ENCODE results near the gene XRCC3. TPM values are rescaled to one million over a fixed set of nuclear protein-coding genes. Genes with fewer than 3 reads are reported as not detected.

Gene XRCC3
- total RNA-seq, 6 donors from 2014 or later = 2.4 to 16.8 (median 5.8) TPM

GRCh38 chr14:103705504-103706284 lies 9.6 kb downstream of the XRCC3 start:
- peak overlapping the region; percentile 61 to 79 (median 77) for H3K27ac ChIP-seq
- peak overlapping the region in 3 of 4 donors; percentile 1 to 26 (median 14) for H3K4me3 ChIP-seq
- peaks cover 11 to 72% (median 38%) of the 10 kb centered on the region in 4 donors for H3K36me3 ChIP-seq
- no peaks in the 10 kb centered on the region for H3K27me3 ChIP-seq
- H3K9me3 ChIP-seq = no peaks in the 10 kb centered on the region
- WGBS, 2 donors = 61 to 67% methylated on average over 12 to 27 of the region's 28 CpGs
- no peak for TF ChIP-seq CTCF (IDR thresholded peaks at IDR 0.05)
- no peak for TF ChIP-seq POLR2AphosphoS5 (IDR thresholded peaks at IDR 0.05)
- no peak for TF ChIP-seq POLR2A (IDR thresholded peaks at IDR 0.05)
- no peak for TF ChIP-seq EP300 (IDR thresholded peaks at IDR 0.05)
- ATAC-seq (ENCODE audit: low FRiP score in 2 of 2) = peak in 1 of 2 donors; percentile 42
- H3K4me1 ChIP-seq = peaks cover 14 to 39% (median 21%) of the 10 kb centered on the region in 4 donors
- no peak for DNase-seq

DNA sequence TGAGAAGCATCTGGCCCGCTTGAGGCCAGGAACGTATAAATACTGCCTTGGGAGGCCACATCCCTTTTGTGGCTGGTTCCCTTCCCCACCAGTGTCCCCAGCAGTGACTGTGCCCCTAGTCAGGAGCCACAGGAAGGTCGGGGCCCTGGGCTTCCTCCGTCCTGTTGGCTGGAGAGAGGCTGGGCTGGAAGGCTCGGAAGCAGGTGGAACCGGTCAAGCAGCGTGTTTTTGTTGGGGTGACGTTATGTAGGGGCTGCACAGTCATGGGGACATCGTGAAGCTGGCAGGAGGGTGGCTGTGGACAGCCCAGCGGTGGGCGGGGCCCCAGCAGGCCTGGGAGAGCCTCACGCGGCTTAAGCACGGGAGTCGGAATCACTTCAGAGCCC lies 10.1 kb downstream of the XRCC3 start:
- H3K36me3 ChIP-seq = peaks cover 11 to 78% (median 41%) of the 10 kb centered on the region in 4 donors

DNA sequence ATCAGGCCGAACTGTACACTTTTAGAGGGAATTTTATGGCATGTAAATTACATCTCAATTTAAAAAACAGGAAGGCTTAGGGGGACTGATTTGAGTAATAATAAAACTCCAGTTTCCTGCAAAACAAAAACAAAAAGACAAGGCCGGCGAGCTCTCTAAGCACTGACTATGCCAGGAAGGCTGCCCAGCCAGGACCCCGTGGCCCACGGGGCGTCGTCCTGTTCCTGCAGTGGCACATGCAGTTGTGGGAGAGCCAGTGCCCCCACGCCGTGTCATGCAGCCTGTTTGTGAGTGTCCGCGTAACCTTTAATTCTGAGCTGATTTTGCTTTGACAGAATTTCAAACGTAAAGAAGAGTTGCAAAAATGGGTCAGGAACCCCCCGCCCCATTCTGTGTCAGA lies 10.5 kb downstream of the XRCC3 start:
- Histone ChIP-seq H3K36me3 (peaks cover 11 to 79% (median 45%) of the 10 kb centered on the region in 4 donors), H3K27me3 (no peaks in the 10 kb centered on the region)
- 52 to 66% methylated on average over 13 of the region's 13 CpGs for WGBS, 2 donors

More for the DNA sequence above, 10.1 kb downstream of the XRCC3 start:
- peaks cover 14 to 37% (median 20%) of the 10 kb centered on the region in 4 donors for H3K4me1 ChIP-seq
- no peaks in the 10 kb centered on the region for H3K9me3 ChIP-seq
- peak overlapping the region in 3 of 4 donors; percentile 1 to 26 (median 14) for H3K4me3 ChIP-seq
- H3K27me3 ChIP-seq = no peaks in the 10 kb centered on the region
- peak overlapping the region; percentile 61 to 79 (median 77) for H3K27ac ChIP-seq
- peak; percentile 92 to 93 for DNase-seq
- TF ChIP-seq POLR2A (IDR thresholded peaks at IDR 0.05) (peak in 1 of 4 donors; percentile 26), CTCF (IDR thresholded peaks at IDR 0.05) (no peak), EP300 (IDR thresholded peaks at IDR 0.05) (peak in 1 of 4 donors; percentile 41), POLR2AphosphoS5 (IDR thresholded peaks at IDR 0.05) (peak; percentile 20 to 45)
- peak; percentile 51 to 87 for ATAC-seq (ENCODE audit: low FRiP score in 2 of 2)
- 40 to 48% methylated on average over 11 to 15 of the region's 15 CpGs for WGBS, 2 donors

More for the DNA sequence above, 10.5 kb downstream of the XRCC3 start:
- Histone ChIP-seq H3K4me1 (peaks cover 14 to 37% (median 20%) of the 10 kb centered on the region in 4 donors), H3K9me3 (no peaks in the 10 kb centered on the region), H3K27ac (peak overlapping the region; percentile 61 to 79 (median 77)), H3K4me3 (no peak overlapping the region)
- DNase-seq (peak in 1 of 2 donors; percentile 71), ATAC-seq (ENCODE audit: low FRiP score in 2 of 2) (no peak)
- TF ChIP-seq CTCF (IDR thresholded peaks at IDR 0.05) (no peak), EP300 (IDR thresholded peaks at IDR 0.05) (no peak), POLR2AphosphoS5 (IDR thresholded peaks at IDR 0.05) (no peak), POLR2A (IDR thresholded peaks at IDR 0.05) (no peak)

Measured in upper lobe of left lung (tissue), 6 donors.